ENCODE data around the gene PXMP4. TPM values are rescaled to one million over a fixed set of nuclear protein-coding genes. Genes with fewer than 3 reads are reported as not detected.

Gene PXMP4
- total and polyA plus RNA-seq, 2 donors from 2014 or later = 9.8 to 11.6 TPM

- DNase-seq = no peak
- Histone ChIP-seq H3K27ac (ENCODE audit: low read depth in 2 of 2, low read length in 2 of 2) (no peak overlapping the region), H3K9ac (ENCODE audit: low read length in 3 of 3) (no peak overlapping the region), H3K4me3 (ENCODE audit: low read length in 3 of 3) (no peak overlapping the region), H3K4me1 (ENCODE audit: control insufficient read depth in 2 of 3, insufficient read depth in 2 of 3, low read depth in 1 of 3, low read length in 3 of 3) (no peaks in the 10 kb centered on the region), H3K27me3 (ENCODE audit: control insufficient read depth, insufficient read depth, low read length) (no peaks in the 10 kb centered on the region), H3K9me3 (ENCODE audit: control insufficient read depth in 2 of 3, insufficient read depth in 1 of 3, low read length in 3 of 3) (no peaks in the 10 kb centered on the region), H3K36me3 (ENCODE audit: control insufficient read depth in 2 of 3, insufficient read depth in 3 of 3, low read length in 3 of 3) (peaks cover 0 to 4% (median 0%) of the 10 kb centered on the region in 3 donors)
- TF ChIP-seq, protein P1, sequence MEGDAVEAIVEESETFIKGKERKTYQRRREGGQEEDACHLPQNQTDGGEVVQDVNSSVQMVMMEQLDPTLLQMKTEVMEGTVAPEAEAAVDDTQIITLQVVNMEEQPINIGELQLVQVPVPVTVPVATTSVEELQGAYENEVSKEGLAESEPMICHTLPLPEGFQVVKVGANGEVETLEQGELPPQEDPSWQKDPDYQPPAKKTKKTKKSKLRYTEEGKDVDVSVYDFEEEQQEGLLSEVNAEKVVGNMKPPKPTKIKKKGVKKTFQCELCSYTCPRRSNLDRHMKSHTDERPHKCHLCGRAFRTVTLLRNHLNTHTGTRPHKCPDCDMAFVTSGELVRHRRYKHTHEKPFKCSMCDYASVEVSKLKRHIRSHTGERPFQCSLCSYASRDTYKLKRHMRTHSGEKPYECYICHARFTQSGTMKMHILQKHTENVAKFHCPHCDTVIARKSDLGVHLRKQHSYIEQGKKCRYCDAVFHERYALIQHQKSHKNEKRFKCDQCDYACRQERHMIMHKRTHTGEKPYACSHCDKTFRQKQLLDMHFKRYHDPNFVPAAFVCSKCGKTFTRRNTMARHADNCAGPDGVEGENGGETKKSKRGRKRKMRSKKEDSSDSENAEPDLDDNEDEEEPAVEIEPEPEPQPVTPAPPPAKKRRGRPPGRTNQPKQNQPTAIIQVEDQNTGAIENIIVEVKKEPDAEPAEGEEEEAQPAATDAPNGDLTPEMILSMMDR (IDR thresholded peaks at IDR 0.05; ENCODE audit: borderline replicate concordance, extremely low read depth, insufficient read depth) = no peak
- no peak for FAIRE-seq
- intact Hi-C loops (cut with DNase I) = no loop called here
These were observed 46.6 kb upstream of the PXMP4 start for GRCh38 chr20:33766686-33767085.

DNA sequence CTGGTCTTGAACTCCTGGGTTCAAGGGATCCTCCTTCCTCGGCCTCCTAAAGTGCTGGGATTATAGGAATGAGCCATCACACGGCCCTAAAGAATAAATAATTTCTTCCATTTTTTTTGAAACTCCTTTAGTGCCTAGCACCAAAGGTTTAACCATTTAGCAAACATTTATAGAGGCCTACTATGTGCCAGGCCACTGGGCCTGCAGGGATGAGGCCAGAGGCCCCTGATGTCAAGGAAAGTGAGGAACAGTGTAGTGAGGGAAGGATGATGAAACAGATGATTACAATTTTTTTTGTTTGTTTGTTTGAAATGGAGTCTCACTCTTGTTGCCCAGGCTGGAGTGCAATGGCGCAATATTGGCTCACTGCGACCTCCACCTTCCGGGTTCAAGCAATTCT is 45.5 kb upstream of the PXMP4 start:
- Histone ChIP-seq H3K27me3 (ENCODE audit: control insufficient read depth, insufficient read depth, low read length) (no peaks in the 10 kb centered on the region), H3K9me3 (ENCODE audit: control insufficient read depth in 2 of 3, insufficient read depth in 1 of 3, low read length in 3 of 3) (no peaks in the 10 kb centered on the region), H3K27ac (ENCODE audit: low read depth in 2 of 2, low read length in 2 of 2) (no peak overlapping the region), H3K36me3 (ENCODE audit: control insufficient read depth in 2 of 3, insufficient read depth in 3 of 3, low read length in 3 of 3) (peaks cover 0 to 6% (median 0%) of the 10 kb centered on the region in 3 donors), H3K4me3 (ENCODE audit: low read length in 3 of 3) (no peak overlapping the region), H3K4me1 (ENCODE audit: control insufficient read depth in 2 of 3, insufficient read depth in 2 of 3, low read depth in 1 of 3, low read length in 3 of 3) (no peaks in the 10 kb centered on the region), H3K9ac (ENCODE audit: low read length in 3 of 3) (no peak overlapping the region)
- FAIRE-seq (no peak), DNase-seq (no peak)
- TF ChIP-seq, protein P1 (IDR thresholded peaks at IDR 0.05; ENCODE audit: borderline replicate concordance, extremely low read depth, insufficient read depth) = no peak
- intact Hi-C loops (cut with DNase I) = no loop called here

- DNase-seq (no peak), FAIRE-seq (no peak)
- H3K27me3 ChIP-seq (ENCODE audit: control insufficient read depth, insufficient read depth, low read length) = no peaks in the 10 kb centered on the region
- TF ChIP-seq, protein P1 (IDR thresholded peaks at IDR 0.05; ENCODE audit: borderline replicate concordance, extremely low read depth, insufficient read depth) = no peak
- H3K9me3 ChIP-seq (ENCODE audit: control insufficient read depth in 2 of 3, insufficient read depth in 1 of 3, low read length in 3 of 3) = no peaks in the 10 kb centered on the region
- no peak overlapping the region for H3K27ac ChIP-seq (ENCODE audit: low read depth in 2 of 2, low read length in 2 of 2)
- H3K4me1 ChIP-seq (ENCODE audit: control insufficient read depth in 2 of 3, insufficient read depth in 2 of 3, low read depth in 1 of 3, low read length in 3 of 3) = no peaks in the 10 kb centered on the region
- H3K4me3 ChIP-seq (ENCODE audit: low read length in 3 of 3) = no peak overlapping the region
- no peak overlapping the region for H3K9ac ChIP-seq (ENCODE audit: low read length in 3 of 3)
- H3K36me3 ChIP-seq (ENCODE audit: control insufficient read depth in 2 of 3, insufficient read depth in 3 of 3, low read length in 3 of 3) = peaks cover 0 to 6% (median 0%) of the 10 kb centered on the region in 3 donors
- intact Hi-C loops (cut with DNase I) = no loop called here
These were observed 45.0 kb upstream of the PXMP4 start for GRCh38 chr20:33765099-33765498.

- Histone ChIP-seq H3K9ac (ENCODE audit: low read length in 3 of 3) (no peak overlapping the region), H3K4me3 (ENCODE audit: low read length in 3 of 3) (no peak overlapping the region), H3K4me1 (ENCODE audit: control insufficient read depth in 2 of 3, insufficient read depth in 2 of 3, low read depth in 1 of 3, low read length in 3 of 3) (no peaks in the 10 kb centered on the region), H3K27me3 (ENCODE audit: control insufficient read depth, insufficient read depth, low read length) (no peaks in the 10 kb centered on the region), H3K9me3 (ENCODE audit: control insufficient read depth in 2 of 3, insufficient read depth in 1 of 3, low read length in 3 of 3) (peaks cover 0 to 7% (median 0%) of the 10 kb centered on the region in 3 donors), H3K27ac (ENCODE audit: low read depth in 2 of 2, low read length in 2 of 2) (no peak overlapping the region), H3K36me3 (ENCODE audit: control insufficient read depth in 2 of 3, insufficient read depth in 3 of 3, low read length in 3 of 3) (peaks cover 2 to 8% (median 4%) of the 10 kb centered on the region in 3 donors)
- TF ChIP-seq, protein P1 (IDR thresholded peaks at IDR 0.05; ENCODE audit: borderline replicate concordance, extremely low read depth, insufficient read depth) = no peak
- DNase-seq (no peak), FAIRE-seq (no peak)
- intact Hi-C loops (cut with DNase I) = no loop called here
These were observed 41.7 kb upstream of the PXMP4 start for GRCh38 chr20:33761698-33762250.
